A673 (cell line): ENCODE results near the gene EIF4E3.

Experiments
- CTCF ChIP-seq: fragments of 300-800, 200-600 bp; sonication (generic); conservative IDR thresholded peaks from 2 replicates; pipeline ENCODE4 v1.5.1; 2017; ENCODE audit warnings: low read depth, mild to moderate bottlenecking, antibody characterized with exemption, low read length, moderate library complexity, mixed read lengths
- EZH2 ChIP-seq: fragments of 200-600 bp; sonication (generic); IDR thresholded peaks from 2 replicates; pipeline ENCODE4 v1.6.1; 2017; ENCODE audit warnings: borderline replicate concordance, low read depth, mild to moderate bottlenecking, mixed read lengths, antibody characterized with exemption, low read length; ENCODE audit not compliant: poor library complexity, severe bottlenecking

GRCh38 chr3:71753701-71754609, 28.8 kb upstream of the EIF4E3 start, which contains the start of gene GPR27:
- TF ChIP-seq CTCF = no peak
- no peak for TF ChIP-seq EZH2
